IMR-90 (cell line): ENCODE data around the gene ZBED2. TPM values are rescaled to one million over a fixed set of nuclear protein-coding genes. Genes with fewer than 3 reads are reported as not detected.

Experiments used
- ATAC-seq: fragments of 200-7000 bp; cut with Tn5 transposase; 2 replicates; pipeline ENCODE4 v1.9.1; 2020; ENCODE audit warnings: low read depth, mild to moderate bottlenecking, moderate library complexity
- Bru-seq: library from RNA; stranded (reverse); fragments of 400-500 nt; gene quantifications from one replicate; lab custom pipeline; 2021; lab: Mats Ljungman, UMichigan
- BruChase-seq, 2 experiments: library from RNA; stranded (reverse); fragments of 400-500 nt; gene quantifications; one replicate each; lab custom pipeline; 2021; lab: Mats Ljungman, UMichigan
- BruUV-seq: library from RNA; stranded (reverse); fragments of 400-500 nt; replicated peaks from 2 replicates; lab custom pipeline; 2021; lab: Mats Ljungman, UMichigan
- CTCF ChIA-PET: fragments of 300-600 bp; formaldehyde crosslinking; extraction: SDS; loops from one replicate; lab custom pipeline; 2021; ENCODE audit warnings: antibody characterized with exemption; lab: Yijun Ruan, JAX
- POLR2A ChIA-PET: fragments of 300-600 bp; sonication (Branson Sonifier 250); formaldehyde crosslinking; loops from one replicate; lab custom pipeline; 2022; ENCODE audit warnings: antibody characterized with exemption; ENCODE audit not compliant: unreplicated experiment; lab: Charles Lee
- DNase-seq: peaks from one replicate; pipeline ENCODE4 v3.0.0; 2013
- H2AFZ ChIP-seq: replicated peaks from 2 replicates; pipeline ENCODE3; 2013; ENCODE audit warnings: low read length, mild to moderate bottlenecking; ENCODE audit not compliant: poor library complexity
- H2AK5ac ChIP-seq: 2 replicates; pipeline ENCODE4 v1.6.1; 2013; ENCODE audit warnings: low read depth, low read length, inconsistent platforms
- H2AK9ac ChIP-seq: replicated peaks from 2 replicates; pipeline ENCODE3; 2013; ENCODE audit warnings: mild to moderate bottlenecking, low read depth, low read length, moderate library complexity; ENCODE audit not compliant: poor library complexity
- H2BK120ac ChIP-seq: 2 replicates; pipeline ENCODE4 v1.6.1; 2013; ENCODE audit warnings: low read depth, low read length, inconsistent platforms
- H2BK15ac ChIP-seq: 3 replicates; pipeline ENCODE4 v1.6.1; 2013; ENCODE audit warnings: low read depth, low read length, inconsistent platforms
- H2BK20ac ChIP-seq: 2 replicates; pipeline ENCODE4 v1.6.1; 2013; ENCODE audit warnings: low read depth, mild to moderate bottlenecking, inconsistent platforms, low read length, moderate library complexity
- H2BK5ac ChIP-seq: 2 replicates; pipeline ENCODE4 v1.6.1; 2013; ENCODE audit warnings: mild to moderate bottlenecking, low read depth, low read length, inconsistent platforms; ENCODE audit not compliant: poor library complexity, severe bottlenecking
- H3K14ac ChIP-seq: replicated peaks from 2 replicates; pipeline ENCODE4 v1.6.1; 2013; ENCODE audit warnings: low read depth, low read length, inconsistent platforms
- H3K18ac ChIP-seq: 2 replicates; pipeline ENCODE4 v1.6.1; 2013; ENCODE audit warnings: low read depth, low read length, control low read depth
- H3K23ac ChIP-seq: 2 replicates; pipeline ENCODE4 v1.6.1; 2013; ENCODE audit warnings: low read depth, low read length, inconsistent platforms
- H3K27ac ChIP-seq: 2 replicates; pipeline ENCODE4 v1.5.1; 2013; ENCODE audit warnings: mild to moderate bottlenecking, control low read depth, low read length; ENCODE audit not compliant: insufficient read depth
- H3K27me3 ChIP-seq: 2 replicates; pipeline ENCODE4 v1.6.1; 2013; ENCODE audit warnings: low read length; ENCODE audit not compliant: control insufficient read depth, insufficient read depth
- H3K36me3 ChIP-seq: 2 replicates; pipeline ENCODE4 v1.6.1; 2013; ENCODE audit warnings: low read length, mixed read lengths; ENCODE audit not compliant: control insufficient read depth, insufficient read depth
- H3K4ac ChIP-seq: 2 replicates; pipeline ENCODE4 v1.6.1; 2013; ENCODE audit warnings: low read depth, low read length, inconsistent platforms
- H3K4me1 ChIP-seq: 2 replicates; pipeline ENCODE4 v1.6.1; 2013; ENCODE audit warnings: low read length, mixed read lengths; ENCODE audit not compliant: control insufficient read depth, insufficient read depth
- H3K4me2 ChIP-seq: 2 replicates; pipeline ENCODE4 v1.6.1; 2013; ENCODE audit warnings: low read depth, mild to moderate bottlenecking, control low read depth, low read length, moderate library complexity
- H3K4me3 ChIP-seq: 2 replicates; pipeline ENCODE4 v1.5.1; 2013; ENCODE audit warnings: low read depth, mild to moderate bottlenecking, control low read depth, low read length, moderate library complexity; ENCODE audit not compliant: insufficient read depth
- H3K56ac ChIP-seq: 2 replicates; pipeline ENCODE4 v1.6.1; 2013; ENCODE audit warnings: low read length, inconsistent platforms; ENCODE audit not compliant: insufficient read depth; ENCODE audit errors: extremely low read depth
- H3K79me1 ChIP-seq, 2 experiments: 2 replicates each; pipeline ENCODE4 v1.6.1; 2013; ENCODE audit warnings: low read length in 2 of 2, inconsistent platforms in 1 of 2, low read depth in 1 of 2
- H3K9ac ChIP-seq: 2 replicates; pipeline ENCODE4 v1.6.1; 2013; ENCODE audit warnings: low read depth, low read length, control low read depth
- H3K9me1 ChIP-seq: 2 replicates; pipeline ENCODE4 v1.6.1; 2013; ENCODE audit warnings: low read length, inconsistent platforms; ENCODE audit not compliant: insufficient read depth
- H3K9me3 ChIP-seq: 2 replicates; pipeline ENCODE4 v1.6.1; 2013; ENCODE audit warnings: low read length; ENCODE audit not compliant: control insufficient read depth, insufficient read depth
- H4K20me1 ChIP-seq: 2 replicates; pipeline ENCODE4 v1.6.1; 2013; ENCODE audit warnings: low read length, inconsistent platforms; ENCODE audit not compliant: insufficient read depth
- H4K5ac ChIP-seq: 2 replicates; pipeline ENCODE4 v1.6.1; 2013; ENCODE audit warnings: mild to moderate bottlenecking, low read depth, low read length, control low read depth
- H4K8ac ChIP-seq, 2 experiments: 2 replicates each; pipeline ENCODE4 v1.6.1; 2013; ENCODE audit warnings: low read depth in 2 of 2, low read length in 2 of 2, control low read depth in 1 of 2, inconsistent platforms in 1 of 2
- H4K91ac ChIP-seq: 2 replicates; pipeline ENCODE4 v1.6.1; 2013; ENCODE audit warnings: low read depth, low read length, inconsistent platforms; ENCODE audit not compliant: insufficient read depth
- BHLHE40 ChIP-seq: fragments of 150-350 bp; IDR thresholded peaks from 2 replicates; pipeline ENCODE4 v1.6.1; 2016; ENCODE audit warnings: mild to moderate bottlenecking, low read depth, low read length
- CEBPB ChIP-seq: IDR thresholded peaks from 2 replicates; pipeline ENCODE4 v1.6.1; 2012; ENCODE audit warnings: low read depth, low read length, improper control_type of control experiment
- CTCF ChIP-seq: conservative IDR thresholded peaks from 2 replicates; pipeline ENCODE4 v1.5.1; 2012; ENCODE audit warnings: mild to moderate bottlenecking, low read depth, low read length, improper control_type of control experiment
- ELK1 ChIP-seq: fragments of 150-350 bp; IDR thresholded peaks from 2 replicates; pipeline ENCODE4 v1.6.1; 2016; ENCODE audit warnings: low read depth, mild to moderate bottlenecking, low read length, moderate library complexity, borderline replicate concordance
- FOS ChIP-seq: fragments of 150-350 bp; IDR thresholded peaks from 2 replicates; pipeline ENCODE4 v1.6.1; 2016; ENCODE audit warnings: low read depth, low read length
- MAFK ChIP-seq: IDR thresholded peaks from 2 replicates; pipeline ENCODE4 v1.6.1; 2012; ENCODE audit warnings: low read depth, low read length, improper control_type of control experiment
- MAZ ChIP-seq: IDR thresholded peaks from 2 replicates; pipeline ENCODE4 v1.6.1; 2012; ENCODE audit warnings: low read depth, mild to moderate bottlenecking, low read length, improper control_type of control experiment, moderate library complexity, borderline replicate concordance
- MXI1 ChIP-seq: IDR thresholded peaks from 2 replicates; pipeline ENCODE4 v1.6.1; 2012; ENCODE audit warnings: low read depth, mild to moderate bottlenecking, low read length, moderate library complexity, borderline replicate concordance
- NFE2L2 ChIP-seq: fragments of 150-350 bp; IDR thresholded peaks from 2 replicates; pipeline ENCODE4 v1.6.1; 2016; ENCODE audit warnings: low read depth, mild to moderate bottlenecking, low read length
- POLR2A ChIP-seq: IDR thresholded peaks from 2 replicates; pipeline ENCODE4 v1.6.1; 2012; ENCODE audit warnings: mild to moderate bottlenecking, low read depth, low read length
- RAD21 ChIP-seq: IDR thresholded peaks from 2 replicates; pipeline ENCODE4 v1.6.1; 2012; ENCODE audit warnings: low read length, improper control_type of control experiment
- RFX5 ChIP-seq: IDR thresholded peaks from 2 replicates; pipeline ENCODE4 v1.8.0; 2012; ENCODE audit warnings: low read depth, mild to moderate bottlenecking, low read length, moderate library complexity
- SMC3 ChIP-seq: fragments of 150-350 bp; IDR thresholded peaks from 2 replicates; pipeline ENCODE4 v1.6.1; 2016; ENCODE audit warnings: low read depth, mild to moderate bottlenecking, antibody characterized with exemption, low read length, moderate library complexity
- USF2 ChIP-seq: fragments of 150-350 bp; IDR thresholded peaks from 2 replicates; pipeline ENCODE4 v1.6.1; 2017; ENCODE audit warnings: mild to moderate bottlenecking, antibody characterized with exemption, low read length, low read depth
- WGBS, 2 experiments: methylation state at CpG; one replicate each; pipeline versions ENCODE4 v1.1.5 to v1.1.7; 2013; ENCODE audit warnings: missing lambda C conversion rate in 2 of 2; ENCODE audit not compliant: insufficient read length in 1 of 2; ENCODE audit errors: extremely low coverage in 2 of 2; 5-methylcytosine and 5-hydroxymethylcytosine counted together
- dilution Hi-C: fragments of 300-500 bp; cut with HindIII; formaldehyde crosslinking; loops from one replicate; pipeline ENCODE4 v1.14.3; 2018; ENCODE audit warnings: low sequenced_read_pairs; ENCODE audit not compliant: unreplicated experiment
- in situ Hi-C: fragments of 300-500 bp; cut with MboI; formaldehyde crosslinking; loops from 3 replicates; pipeline ENCODE4 v1.14.3; 2019; ENCODE audit warnings: low sequenced_read_pairs, inconsistent platforms, mixed read lengths
- intact Hi-C: fragments of 100-400 bp; cut with micrococcal nuclease; formaldehyde crosslinking; loops from 2 replicates; pipeline ENCODE4 v1.10.0; 2022
- long read RNA-seq: library from polyadenylated mRNA; unstranded; transcript quantifications from one replicate; pipeline ENCODE4 v2.0.0, GENCODE V29; 2021; ENCODE audit not compliant: unreplicated experiment
- polyA plus RNA-seq, 3 experiments: library from polyadenylated mRNA; depleted of rRNA; stranded (reverse); fragments of >200 nt; gene quantifications; 2 replicates each; pipeline ENCODE4 v1.2.3, GENCODE V29; 2012; ENCODE audit warnings: low replicate concordance in 1 of 3
- total RNA-seq: library from RNA; depleted of rRNA; stranded (reverse); fragments of >200 nt; gene quantifications from 2 replicates; pipeline ENCODE4 v1.2.3, GENCODE V29; 2012; rRNA removed

Gene ZBED2
- 0.72 and 1.1 TPM in 2 replicates for total RNA-seq
- 0.36 and 0.51 TPM in 2 replicates for polyA plus RNA-seq (2012; rRNA removed)
- 0.15 and 0.34 TPM in 2 replicates for polyA plus RNA-seq (2012; cell fraction: cytosol; rRNA removed)
- polyA plus RNA-seq (2012; cell fraction: nucleus; rRNA removed; ENCODE audit: low replicate concordance), result 0.10 and 0.21 TPM in 2 replicates
- Bru-seq, nascent RNA, result percentile 28 among the genes with signal in this experiment
- percentile 31 among the genes with signal in this experiment for BruChase-seq, experiment 1, labeled RNA remaining after a 6-hour chase
- BruChase-seq, experiment 2, labeled RNA remaining after a 2-hour chase, result percentile 29 among the genes with signal in this experiment
- long read RNA-seq, result 0 reads

- H4K8ac ChIP-seq, result peak within 1 kb of the TSS; percentile 52 to 78
- dilution Hi-C loops, result no loop called here
- ChIA-PET CTCF (interaction anchor here (1.7 kb wide), 1 partner anchor 21 kb away, joined by 5 read pairs; no protein-coding TSS in a partner anchor), POLR2A (no interaction called here)
- H3K4ac ChIP-seq, result peak within 1 kb of the TSS; percentile 93
- H3K36me3 ChIP-seq, result no peaks in the 10 kb centered on the region
- peak within 1 kb of the TSS; percentile 83 for H2AFZ ChIP-seq
- H2BK15ac ChIP-seq, result peak within 1 kb of the TSS; percentile 83; the same call in 2 of the 3 replicates
- H3K23ac ChIP-seq, result peak within 1 kb of the TSS; percentile 71
- peak within 1 kb of the TSS; percentile 57; the same call in 1 of the 2 replicates for H3K18ac ChIP-seq
- H3K4me1 ChIP-seq, result peaks cover 23% of the 10 kb centered on the region
- peak within 1 kb of the TSS; percentile 49; the same call in 1 of the 2 replicates for H4K5ac ChIP-seq
- intact Hi-C loops, result no loop called here
- peaks cover 28% of the 10 kb centered on the region for H3K9me1 ChIP-seq
- peak within 1 kb of the TSS; percentile 99 for H2BK120ac ChIP-seq
- H3K14ac ChIP-seq, result peak within 1 kb of the TSS; percentile 90
- no peak within 1 kb of the TSS for H3K9ac ChIP-seq
- H4K20me1 ChIP-seq, result no peaks in the 10 kb centered on the region
- no peaks in the 10 kb centered on the region for H3K9me3 ChIP-seq
- no CpG with 5 or more reads among the region's 2 CpGs for WGBS, 2 experiments
- DNase-seq (no peak), ATAC-seq (no peak)
- no TSS peak for BruUV-seq
- peak within 1 kb of the TSS; percentile 36; the same call in 1 of the 2 replicates for H3K56ac ChIP-seq
- H4K91ac ChIP-seq, result peak within 1 kb of the TSS; percentile 83
- peak within 1 kb of the TSS; percentile 94 for H2AK9ac ChIP-seq
- peak within 1 kb of the TSS; percentile 97 for H2BK5ac ChIP-seq
- in situ Hi-C loops, result loop anchor here (25.0 kb wide), 2 partner anchors 267 to 367 kb away; partner anchors contain the start of gene PHLDB2
- H3K4me2 ChIP-seq, result peak within 1 kb of the TSS; percentile 17; the same call in 1 of the 2 replicates
- H3K79me1 ChIP-seq, result peaks cover 0 to 11% of the 10 kb centered on the region in 2 experiments; a peak in 2 of 4 replicates
- H3K4me3 ChIP-seq, result no peak within 1 kb of the TSS
- peak within 1 kb of the TSS; percentile 89 for H2AK5ac ChIP-seq
- peak within 1 kb of the TSS; percentile 47 for H3K27ac ChIP-seq
- no peaks in the 10 kb centered on the region for H3K27me3 ChIP-seq
- peak within 1 kb of the TSS; percentile 99 for H2BK20ac ChIP-seq
- no peak for TF ChIP-seq CEBPB
- no peak for TF ChIP-seq MAFK
- no peak for TF ChIP-seq MAZ
- TF ChIP-seq USF2, result no peak
- no peak for TF ChIP-seq CTCF
- TF ChIP-seq RAD21, result no peak
- TF ChIP-seq RFX5, result no peak
- TF ChIP-seq SMC3, result no peak
- TF ChIP-seq MXI1, result no peak
- TF ChIP-seq ELK1, result no peak
- no peak for TF ChIP-seq POLR2A
- no peak for TF ChIP-seq FOS
- no peak for TF ChIP-seq BHLHE40
- no peak for TF ChIP-seq NFE2L2
Observed at GRCh38 chr3:111595232-111595631, at the start of gene ZBED2. TSS of gene ZBED2 (minus strand) at chr3:111595346. CDS start at chr3:111594201, 1,145 bp downstream.
